Tracheal epithelial cell (primary cell): ENCODE measurements around the gene F11. TPM values are rescaled to one million over a fixed set of nuclear protein-coding genes. Genes with fewer than 3 reads are reported as not detected.

ENCODE experiments used
- total RNA-seq: library from RNA; depleted of rRNA; stranded (reverse); fragments of >200 nt; gene quantifications from 2 replicates; pipeline ENCODE4 v1.2.1, GENCODE V29; 2014

F11 gene
- not detected in 2 replicates for total RNA-seq

GRCh38 chr4:186265683-186266652 lies at the start of gene F11:
Gene F11 (plus strand): TSS chr4:186266189. CDS start chr4:186267137, 948 bp downstream.

GRCh38 chr4:186227221-186227620 lies 38.8 kb upstream of the F11 start, which contains the start of gene KLKB1:
Gene KLKB1 (plus strand): TSS chr4:186227507. CDS start chr4:186228196, 689 bp downstream.

Other genes with a start within 250 kb of the F11 start
- gene TLR3, start 197.0 kb upstream of the F11 start, total RNA-seq = 0.43 and 1.7 TPM in 2 replicates
- gene FAM149A, start 161.5 kb upstream of the F11 start, total RNA-seq = 0.64 and 4.8 TPM in 2 replicates
- 6.8 and 7.0 TPM in 2 replicates for gene CYP4V2, start 74.6 kb upstream of the F11 start, total RNA-seq
- under 0.01 TPM in 1 of 2 replicates, not detected in the other for gene KLKB1, start 38.7 kb upstream of the F11 start, total RNA-seq